ENCODE measurements around the gene MED10. TPM values are rescaled to one million over a fixed set of nuclear protein-coding genes. Genes with fewer than 3 reads are reported as not detected.

The MED10 gene
- total and polyA plus RNA-seq, 9 of the 15 experiments (the other 6 are each of a cell fraction or from before 2014, with no cell fraction given), result 23.8 to 83.4 (median 58.8) TPM

DNA sequence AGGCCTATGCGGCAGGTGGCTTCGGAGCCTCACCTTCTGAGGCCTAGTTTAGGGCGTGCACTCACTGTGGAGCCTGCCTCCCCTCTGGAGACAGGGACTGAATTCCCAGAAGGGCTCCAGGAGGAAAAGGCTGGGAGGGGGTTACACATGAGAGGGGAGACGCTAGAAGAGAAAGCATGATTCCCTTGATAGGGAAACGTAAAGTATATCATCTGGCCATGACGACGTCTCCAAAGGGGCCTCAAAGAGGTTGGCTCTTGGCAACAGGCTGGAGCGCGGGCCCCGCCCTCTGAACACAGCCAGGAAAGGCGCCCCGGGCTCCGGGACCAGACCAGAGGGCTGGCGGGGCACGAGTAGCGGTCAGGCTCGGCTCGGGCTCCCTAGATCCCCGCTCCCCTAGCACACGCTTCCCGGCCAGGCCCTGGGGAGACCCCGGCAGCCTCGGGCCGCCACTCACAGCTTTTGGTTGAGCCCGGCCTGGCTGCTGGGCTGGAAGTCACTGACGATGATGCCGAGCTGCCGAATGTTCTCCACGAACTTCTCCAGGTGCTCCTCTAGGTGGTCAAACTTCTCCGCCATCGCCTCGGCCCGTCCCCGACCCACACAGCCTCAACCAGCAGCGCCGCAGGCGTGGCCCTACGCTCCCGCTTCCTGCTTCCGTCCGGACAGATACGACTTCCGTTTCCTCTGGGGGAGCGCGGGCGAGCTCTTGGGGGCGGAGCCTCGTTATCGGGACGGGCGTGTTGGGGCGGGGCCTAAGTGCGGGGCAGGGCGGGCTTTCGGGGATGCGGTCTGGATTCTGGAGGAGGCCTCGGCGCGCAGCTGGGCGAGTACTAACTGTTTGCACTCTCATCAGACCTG, at the start of gene MED10 (continued):
- TF ChIP-seq, protein P1, sequence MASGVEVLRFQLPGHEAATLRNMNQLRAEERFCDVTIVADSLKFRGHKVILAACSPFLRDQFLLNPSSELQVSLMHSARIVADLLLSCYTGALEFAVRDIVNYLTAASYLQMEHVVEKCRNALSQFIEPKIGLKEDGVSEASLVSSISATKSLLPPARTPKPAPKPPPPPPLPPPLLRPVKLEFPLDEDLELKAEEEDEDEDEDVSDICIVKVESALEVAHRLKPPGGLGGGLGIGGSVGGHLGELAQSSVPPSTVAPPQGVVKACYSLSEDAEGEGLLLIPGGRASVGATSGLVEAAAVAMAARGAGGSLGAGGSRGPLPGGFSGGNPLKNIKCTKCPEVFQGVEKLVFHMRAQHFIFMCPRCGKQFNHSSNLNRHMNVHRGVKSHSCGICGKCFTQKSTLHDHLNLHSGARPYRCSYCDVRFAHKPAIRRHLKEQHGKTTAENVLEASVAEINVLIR (CRISPR knock-in tag; IDR thresholded peaks at IDR 0.05), result peak; percentile 12; the same call in 1 of the 2 replicates
- TF ChIP-seq SETDB1 (IDR thresholded peaks at IDR 0.05; ENCODE audit: low read length) (no peak), ZFX (CRISPR knock-in tag; IDR thresholded peaks at IDR 0.05) (peak; percentile 80), SPI1 (IDR thresholded peaks at IDR 0.05; ENCODE audit: borderline replicate concordance, low read depth, low read length) (peak; percentile 70), ZNF830 (CRISPR knock-in tag; IDR thresholded peaks at IDR 0.05) (0 out of 2 replicates have a peak, but pooled peaks have one; percentile 59), HNRNPK (IDR thresholded peaks at IDR 0.05; ENCODE audit: low read depth, low read length, poor library complexity, severe bottlenecking) (no peak), POLR2H (tag; IDR thresholded peaks at IDR 0.05; ENCODE audit: low read depth) (peak; percentile 63; the same call in 1 of the 2 replicates), CTBP1 (IDR thresholded peaks at IDR 0.05; ENCODE audit: borderline replicate concordance) (peak; percentile 62; the same call in 1 of the 2 replicates), PHF8 (IDR thresholded peaks at IDR 0.05; ENCODE audit: borderline replicate concordance, low read length) (peak; percentile 97), CBX1 (IDR thresholded peaks at IDR 0.05; ENCODE audit: low read depth) (peak; percentile 91; the same call in 1 of the 2 replicates), ZNF778 (CRISPR knock-in tag; IDR thresholded peaks at IDR 0.05) (no peak), ZFP30 (CRISPR knock-in tag; IDR thresholded peaks at IDR 0.05; ENCODE audit: borderline replicate concordance) (no peak), ZNF780A (CRISPR knock-in tag; IDR thresholded peaks at IDR 0.05) (no peak), TAF1 (IDR thresholded peaks at IDR 0.05; ENCODE audit: control insufficient read depth, extremely low read depth, insufficient read depth, low read length, severe bottlenecking) (peak; percentile 83)
- TF ChIP-seq, protein P2, sequence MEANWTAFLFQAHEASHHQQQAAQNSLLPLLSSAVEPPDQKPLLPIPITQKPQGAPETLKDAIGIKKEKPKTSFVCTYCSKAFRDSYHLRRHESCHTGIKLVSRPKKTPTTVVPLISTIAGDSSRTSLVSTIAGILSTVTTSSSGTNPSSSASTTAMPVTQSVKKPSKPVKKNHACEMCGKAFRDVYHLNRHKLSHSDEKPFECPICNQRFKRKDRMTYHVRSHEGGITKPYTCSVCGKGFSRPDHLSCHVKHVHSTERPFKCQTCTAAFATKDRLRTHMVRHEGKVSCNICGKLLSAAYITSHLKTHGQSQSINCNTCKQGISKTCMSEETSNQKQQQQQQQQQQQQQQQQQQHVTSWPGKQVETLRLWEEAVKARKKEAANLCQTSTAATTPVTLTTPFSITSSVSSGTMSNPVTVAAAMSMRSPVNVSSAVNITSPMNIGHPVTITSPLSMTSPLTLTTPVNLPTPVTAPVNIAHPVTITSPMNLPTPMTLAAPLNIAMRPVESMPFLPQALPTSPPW (CRISPR knock-in tag; IDR thresholded peaks at IDR 0.05), result peak; percentile 78
- TF ChIP-seq, protein P3, sequence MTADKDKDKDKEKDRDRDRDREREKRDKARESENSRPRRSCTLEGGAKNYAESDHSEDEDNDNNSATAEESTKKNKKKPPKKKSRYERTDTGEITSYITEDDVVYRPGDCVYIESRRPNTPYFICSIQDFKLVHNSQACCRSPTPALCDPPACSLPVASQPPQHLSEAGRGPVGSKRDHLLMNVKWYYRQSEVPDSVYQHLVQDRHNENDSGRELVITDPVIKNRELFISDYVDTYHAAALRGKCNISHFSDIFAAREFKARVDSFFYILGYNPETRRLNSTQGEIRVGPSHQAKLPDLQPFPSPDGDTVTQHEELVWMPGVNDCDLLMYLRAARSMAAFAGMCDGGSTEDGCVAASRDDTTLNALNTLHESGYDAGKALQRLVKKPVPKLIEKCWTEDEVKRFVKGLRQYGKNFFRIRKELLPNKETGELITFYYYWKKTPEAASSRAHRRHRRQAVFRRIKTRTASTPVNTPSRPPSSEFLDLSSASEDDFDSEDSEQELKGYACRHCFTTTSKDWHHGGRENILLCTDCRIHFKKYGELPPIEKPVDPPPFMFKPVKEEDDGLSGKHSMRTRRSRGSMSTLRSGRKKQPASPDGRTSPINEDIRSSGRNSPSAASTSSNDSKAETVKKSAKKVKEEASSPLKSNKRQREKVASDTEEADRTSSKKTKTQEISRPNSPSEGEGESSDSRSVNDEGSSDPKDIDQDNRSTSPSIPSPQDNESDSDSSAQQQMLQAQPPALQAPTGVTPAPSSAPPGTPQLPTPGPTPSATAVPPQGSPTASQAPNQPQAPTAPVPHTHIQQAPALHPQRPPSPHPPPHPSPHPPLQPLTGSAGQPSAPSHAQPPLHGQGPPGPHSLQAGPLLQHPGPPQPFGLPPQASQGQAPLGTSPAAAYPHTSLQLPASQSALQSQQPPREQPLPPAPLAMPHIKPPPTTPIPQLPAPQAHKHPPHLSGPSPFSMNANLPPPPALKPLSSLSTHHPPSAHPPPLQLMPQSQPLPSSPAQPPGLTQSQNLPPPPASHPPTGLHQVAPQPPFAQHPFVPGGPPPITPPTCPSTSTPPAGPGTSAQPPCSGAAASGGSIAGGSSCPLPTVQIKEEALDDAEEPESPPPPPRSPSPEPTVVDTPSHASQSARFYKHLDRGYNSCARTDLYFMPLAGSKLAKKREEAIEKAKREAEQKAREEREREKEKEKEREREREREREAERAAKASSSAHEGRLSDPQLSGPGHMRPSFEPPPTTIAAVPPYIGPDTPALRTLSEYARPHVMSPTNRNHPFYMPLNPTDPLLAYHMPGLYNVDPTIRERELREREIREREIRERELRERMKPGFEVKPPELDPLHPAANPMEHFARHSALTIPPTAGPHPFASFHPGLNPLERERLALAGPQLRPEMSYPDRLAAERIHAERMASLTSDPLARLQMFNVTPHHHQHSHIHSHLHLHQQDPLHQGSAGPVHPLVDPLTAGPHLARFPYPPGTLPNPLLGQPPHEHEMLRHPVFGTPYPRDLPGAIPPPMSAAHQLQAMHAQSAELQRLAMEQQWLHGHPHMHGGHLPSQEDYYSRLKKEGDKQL (CRISPR knock-in tag; IDR thresholded peaks at IDR 0.05; ENCODE audit: borderline replicate concordance), result no peak

Measured in K562 (cell line).